CD4-positive, alpha-beta T cell (primary cell): ENCODE data around the gene SLC2A6. TPM values are rescaled to one million over a fixed set of nuclear protein-coding genes. Genes with fewer than 3 reads are reported as not detected.

ENCODE experiments used
- ATAC-seq: fragments of 200-7000 bp; cut with Tn5 transposase; one replicate; pipeline ENCODE4 v1.10.0; 2022; ENCODE audit warnings: mild to moderate bottlenecking; ENCODE audit not compliant: poor library complexity
- CTCF ChIA-PET: fragments of 350-600 bp; sonication (Branson Sonifier 250); formaldehyde crosslinking; loops from one replicate; lab custom pipeline; 2021; ENCODE audit warnings: antibody characterized with exemption, inconsistent platforms; lab: Charles Lee
- POLR2A ChIA-PET: fragments of 350-600 bp; sonication (Branson Sonifier 250); formaldehyde crosslinking; loops from one replicate; lab custom pipeline; 2021; ENCODE audit warnings: antibody characterized with exemption, inconsistent platforms; lab: Charles Lee
- DNase-seq, 14 experiments: peaks; one replicate each; pipeline ENCODE4 v3.0.0-alpha.2; 2013 to 2020; ENCODE audit warnings: mixed read lengths in 2 of 14
- H3K27ac ChIP-seq, 2 donors: one replicate each; pipeline versions ENCODE4 v1.5.1 to v1.7.0; 2013; ENCODE audit warnings: low read length in 2 of 2, low read depth in 1 of 2, mild to moderate bottlenecking in 1 of 2
- H3K27me3 ChIP-seq, 2 experiments: 1 replicate in 1 of 2; 2 replicates in 1 of 2; pipeline versions ENCODE4 v1.6.1 to v1.7.0; 2013; ENCODE audit warnings: low read length in 2 of 2, control low read depth in 1 of 2, mild to moderate bottlenecking in 1 of 2, moderate library complexity in 1 of 2; ENCODE audit not compliant: insufficient read depth in 2 of 2, control insufficient read depth in 1 of 2
- H3K36me3 ChIP-seq: one replicate; pipeline ENCODE4 v1.6.1; 2013; ENCODE audit warnings: low read length, control low read depth; ENCODE audit not compliant: insufficient read depth
- H3K4me1 ChIP-seq: one replicate; pipeline ENCODE4 v1.6.1; 2013; ENCODE audit warnings: low read length, control low read depth; ENCODE audit not compliant: insufficient read depth
- H3K4me3 ChIP-seq: one replicate; pipeline ENCODE4 v1.5.1; 2013; ENCODE audit warnings: mild to moderate bottlenecking, low read length, moderate library complexity
- H3K9me3 ChIP-seq, 2 experiments: 1 replicate in 1 of 2; 2 replicates in 1 of 2; pipeline versions ENCODE4 v1.6.1 to v1.7.0; 2013; ENCODE audit warnings: low read length in 2 of 2, mild to moderate bottlenecking in 2 of 2, control low read depth in 1 of 2, moderate library complexity in 1 of 2; ENCODE audit not compliant: control insufficient read depth in 1 of 2, insufficient read depth in 1 of 2
- H3K27ac Mint-ChIP-seq: one replicate; pipeline ENCODE4 v1.8.0; 2020; ENCODE audit warnings: mixed read lengths
- H3K27me3 Mint-ChIP-seq: one replicate; pipeline ENCODE4 v1.8.0; 2021; ENCODE audit warnings: mixed read lengths
- H3K36me3 Mint-ChIP-seq: one replicate; pipeline ENCODE4 v1.8.0; 2021; ENCODE audit warnings: low read depth, mixed read lengths
- H3K4me1 Mint-ChIP-seq: one replicate; pipeline ENCODE4 v1.8.0; 2021; ENCODE audit warnings: low read depth, mixed read lengths
- H3K4me3 Mint-ChIP-seq: one replicate; pipeline ENCODE4 v1.8.0; 2020; ENCODE audit warnings: mild to moderate bottlenecking, mixed read lengths
- H3K9me3 Mint-ChIP-seq: one replicate; pipeline ENCODE4 v1.8.0; 2020; ENCODE audit warnings: mixed read lengths
- intact Hi-C, 2 experiments: fragments of 100-400 bp; cut with DNase I in 1 of 2; cut with micrococcal nuclease in 1 of 2; formaldehyde crosslinking; loops; one replicate each; pipeline versions ENCODE4 v1.15.1 to v1.9.0; 2023 to 2025; cut with DNase I, micrococcal nuclease
- total RNA-seq, 174 experiments: library from RNA in 2 of 174; stranded (reverse) in 2 of 174; gene quantifications; one replicate each; pipeline ENCODE4 v1.2.3 and lab custom pipeline; 2021 to 2026
- TF ChIP-seq, protein P1 (sequence below): fragments of 200-600 bp; IDR thresholded peaks from one replicate; pipeline ENCODE4 v1.8.0; 2022; ENCODE audit warnings: antibody characterized with exemption, mild to moderate bottlenecking

Gene SLC2A6
- total RNA-seq, 2 experiments from 2014 or later = 1.8 to 3.2 TPM

DNA sequence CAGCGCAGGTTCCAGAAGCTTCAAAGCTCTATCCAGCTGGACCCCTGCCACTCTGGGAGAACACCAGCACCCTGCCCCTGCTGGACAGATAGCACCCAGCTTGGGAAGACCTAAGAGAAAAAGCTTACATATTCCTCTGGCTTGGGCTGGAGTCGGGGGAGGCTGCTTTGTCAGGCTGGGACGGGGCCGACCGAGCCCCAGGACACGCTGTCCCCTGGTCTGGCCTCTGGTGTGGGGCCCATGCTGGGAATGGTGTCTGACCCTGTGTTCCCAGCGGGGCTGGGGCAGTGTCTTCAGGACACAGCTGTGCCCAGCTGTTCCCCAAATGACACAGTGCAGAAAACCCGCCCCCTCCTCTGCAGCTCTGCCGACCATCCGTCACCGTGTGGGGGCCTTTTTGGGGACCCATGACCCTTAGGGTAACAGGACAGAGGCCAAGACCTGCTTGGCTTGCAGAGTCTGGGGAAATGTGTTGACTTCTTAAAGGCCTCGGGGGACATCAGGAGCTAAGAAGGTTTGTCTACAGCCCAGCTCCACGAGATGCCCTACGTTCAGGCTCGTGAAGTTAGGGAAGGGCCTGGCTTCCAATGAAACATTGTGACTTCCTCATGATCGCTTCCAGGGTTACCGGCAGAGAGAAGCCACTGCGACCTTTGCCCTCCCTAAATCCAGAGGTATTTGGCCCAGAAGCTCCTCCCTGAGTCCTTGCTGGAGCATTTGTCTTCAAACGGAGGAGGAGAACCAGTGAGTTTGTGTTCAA is 20.4 kb upstream of the SLC2A6 start:
- ATAC-seq = no peak
- TF ChIP-seq, protein P1, sequence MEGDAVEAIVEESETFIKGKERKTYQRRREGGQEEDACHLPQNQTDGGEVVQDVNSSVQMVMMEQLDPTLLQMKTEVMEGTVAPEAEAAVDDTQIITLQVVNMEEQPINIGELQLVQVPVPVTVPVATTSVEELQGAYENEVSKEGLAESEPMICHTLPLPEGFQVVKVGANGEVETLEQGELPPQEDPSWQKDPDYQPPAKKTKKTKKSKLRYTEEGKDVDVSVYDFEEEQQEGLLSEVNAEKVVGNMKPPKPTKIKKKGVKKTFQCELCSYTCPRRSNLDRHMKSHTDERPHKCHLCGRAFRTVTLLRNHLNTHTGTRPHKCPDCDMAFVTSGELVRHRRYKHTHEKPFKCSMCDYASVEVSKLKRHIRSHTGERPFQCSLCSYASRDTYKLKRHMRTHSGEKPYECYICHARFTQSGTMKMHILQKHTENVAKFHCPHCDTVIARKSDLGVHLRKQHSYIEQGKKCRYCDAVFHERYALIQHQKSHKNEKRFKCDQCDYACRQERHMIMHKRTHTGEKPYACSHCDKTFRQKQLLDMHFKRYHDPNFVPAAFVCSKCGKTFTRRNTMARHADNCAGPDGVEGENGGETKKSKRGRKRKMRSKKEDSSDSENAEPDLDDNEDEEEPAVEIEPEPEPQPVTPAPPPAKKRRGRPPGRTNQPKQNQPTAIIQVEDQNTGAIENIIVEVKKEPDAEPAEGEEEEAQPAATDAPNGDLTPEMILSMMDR = no peak
- no peaks in the 10 kb centered on the region for H3K36me3 ChIP-seq
- no peak overlapping the region for H3K4me3 ChIP-seq
- H3K9me3 ChIP-seq = peaks cover 12 to 18% of the 10 kb centered on the region in 2 experiments
- Mint-ChIP-seq H3K27me3 (peaks cover 7% of the 10 kb centered on the region), H3K36me3 (no peaks in the 10 kb centered on the region), H3K9me3 (peaks cover 3% of the 10 kb centered on the region), H3K4me3 (no peak overlapping the region), H3K4me1 (no peaks in the 10 kb centered on the region), H3K27ac (no peak overlapping the region)
- intact Hi-C loops = no loop called here
- H3K4me1 ChIP-seq = no peaks in the 10 kb centered on the region
- CTCF ChIA-PET = no interaction called here
- no peak overlapping the region for H3K27ac ChIP-seq
- DNase-seq = no peak
- POLR2A ChIA-PET = no interaction called here
- peaks cover 0 to 2% of the 10 kb centered on the region in 2 experiments for H3K27me3 ChIP-seq

DNA sequence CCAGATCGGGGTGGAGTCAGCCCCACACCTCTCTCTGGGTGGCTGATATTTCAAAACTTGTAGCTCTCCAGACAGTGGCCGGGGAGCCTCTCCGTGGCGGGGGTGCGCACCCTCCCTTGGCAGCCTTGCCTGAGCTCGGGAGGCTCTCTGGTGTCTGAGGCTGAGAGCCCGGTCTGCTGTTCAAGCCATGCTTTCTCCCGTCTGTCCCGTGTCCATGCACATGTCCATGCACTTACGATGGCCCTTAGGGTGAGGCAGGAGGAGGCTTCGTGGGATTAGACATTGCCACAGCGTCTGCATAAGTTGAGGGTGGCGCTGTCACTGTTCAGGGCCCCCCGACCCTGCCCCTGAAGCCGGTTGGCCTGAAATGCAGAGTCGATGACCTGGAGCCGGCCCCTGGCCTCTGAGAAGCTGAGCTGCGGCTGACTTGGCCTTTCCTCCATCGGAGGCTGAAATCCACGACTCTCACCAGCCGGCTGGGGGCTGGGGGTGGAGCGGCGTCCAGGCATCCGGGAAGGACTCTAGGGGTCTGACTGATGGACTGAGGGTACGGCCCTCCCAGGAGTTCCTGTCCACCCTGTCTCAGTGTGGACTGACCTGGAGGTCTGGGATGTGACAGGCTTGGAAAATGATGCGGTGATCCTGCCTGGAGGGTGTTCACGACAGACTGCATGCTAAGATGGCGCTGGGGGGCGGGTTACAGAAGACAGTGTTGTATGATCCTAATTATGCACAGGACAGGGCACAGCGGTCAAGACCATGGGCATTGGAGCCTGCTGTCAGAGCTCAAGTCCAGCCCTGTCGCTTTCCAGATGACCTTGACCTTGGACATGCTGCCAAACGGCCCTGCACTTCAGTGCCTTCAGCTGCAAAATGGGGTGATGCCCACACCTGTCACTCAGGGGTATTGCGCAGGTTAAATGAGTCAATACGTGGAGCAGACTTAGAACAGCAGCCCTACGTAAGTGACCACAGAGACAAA is 18.3 kb upstream of the SLC2A6 start:
- intact Hi-C loops = no loop called here
- ChIA-PET CTCF (no interaction called here), POLR2A (no interaction called here)
- no peak for ATAC-seq
- Mint-ChIP-seq H3K4me3 (no peak overlapping the region), H3K9me3 (peaks cover 3% of the 10 kb centered on the region), H3K27ac (no peak overlapping the region), H3K4me1 (no peaks in the 10 kb centered on the region), H3K27me3 (peaks cover 7% of the 10 kb centered on the region), H3K36me3 (no peaks in the 10 kb centered on the region)
- Histone ChIP-seq H3K9me3 (peaks cover 7 to 8% of the 10 kb centered on the region in 2 experiments), H3K4me3 (no peak overlapping the region), H3K27ac (no peak overlapping the region), H3K27me3 (peaks cover 0 to 2% of the 10 kb centered on the region in 2 experiments), H3K36me3 (no peaks in the 10 kb centered on the region), H3K4me1 (no peaks in the 10 kb centered on the region)
- TF ChIP-seq, protein P1 = no peak
- DNase-seq = no peak

DNA sequence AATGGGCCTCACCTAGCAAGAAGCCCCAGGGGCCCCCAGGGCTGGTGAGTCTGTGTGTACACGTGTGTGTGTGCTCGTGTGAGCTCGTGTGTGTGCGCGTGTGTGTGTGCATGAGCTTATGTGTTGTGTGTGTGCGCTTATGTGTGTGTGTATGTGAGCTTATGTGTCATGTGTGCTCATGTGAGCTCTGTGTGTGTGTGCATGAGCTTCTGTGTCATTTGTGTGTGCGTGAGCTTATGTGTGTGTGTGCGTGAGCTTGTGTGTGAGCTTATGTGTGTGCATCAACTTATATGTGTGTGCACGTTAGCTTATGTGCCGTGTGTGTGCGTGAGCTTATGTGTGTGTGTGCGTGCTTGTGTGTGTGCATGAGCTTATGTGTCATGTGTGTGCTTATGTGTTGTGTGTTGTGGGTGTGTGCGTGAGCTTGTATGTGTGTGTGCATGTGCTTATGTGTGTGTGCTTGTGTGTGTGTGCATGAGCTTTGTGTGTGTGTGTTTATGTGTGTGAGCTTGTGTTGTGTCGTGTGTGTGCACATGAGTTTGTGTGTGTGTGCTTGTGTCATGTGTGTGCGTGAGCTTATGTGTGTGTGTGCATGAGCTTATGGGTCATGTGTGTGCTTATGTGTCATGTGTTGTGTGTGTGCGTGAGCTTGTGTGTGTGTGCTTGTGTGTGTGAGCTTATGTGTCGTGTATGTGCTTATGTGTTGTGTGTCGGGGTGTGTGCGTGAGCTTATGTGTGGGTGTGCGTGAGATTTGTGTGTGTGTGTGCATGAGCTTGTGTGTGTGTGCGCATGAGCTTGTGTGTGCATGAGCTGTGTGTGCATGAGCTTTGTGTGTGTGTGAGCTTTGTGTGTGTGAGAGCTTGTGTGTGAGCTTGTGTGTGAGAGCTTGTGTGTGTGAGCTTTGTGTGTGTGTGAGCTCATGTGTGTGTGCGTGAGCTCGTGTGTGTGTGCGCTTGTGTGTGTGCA is 16.7 kb upstream of the SLC2A6 start:
- Histone ChIP-seq H3K27ac (no peak overlapping the region), H3K36me3 (no peaks in the 10 kb centered on the region), H3K4me3 (no peak overlapping the region), H3K4me1 (no peaks in the 10 kb centered on the region), H3K9me3 (peaks cover 0 to 7% of the 10 kb centered on the region in 2 experiments), H3K27me3 (peaks cover 0 to 5% of the 10 kb centered on the region in 2 experiments)
- CTCF ChIA-PET = no interaction called here
- POLR2A ChIA-PET = interaction anchor here (0.7 kb wide), 1 partner anchor 55 kb away, joined by 3 read pairs; no protein-coding TSS in a partner anchor
- intact Hi-C loops = no loop called here
- Mint-ChIP-seq H3K4me1 (no peaks in the 10 kb centered on the region), H3K27ac (no peak overlapping the region), H3K9me3 (no peaks in the 10 kb centered on the region), H3K27me3 (peaks cover 7% of the 10 kb centered on the region), H3K36me3 (no peaks in the 10 kb centered on the region), H3K4me3 (no peak overlapping the region)
- ATAC-seq = no peak
- TF ChIP-seq, protein P1 = no peak
- no peak for DNase-seq
